GM19463 (cell line): ENCODE measurements around the gene VSTM4.

Experiments
- ATAC-seq: cut with Tn5 transposase; IDR thresholded peaks from one replicate; pipeline ENCODE4 v1.9.1; 2021; ENCODE audit warnings: mild to moderate bottlenecking, moderate library complexity; ENCODE audit not compliant: unreplicated experiment

Gene VSTM4

GRCh38 chr10:49115015-49115795, at the start of gene VSTM4:
VSTM4 (minus strand) TSS chr10:49115522; CDS start chr10:49115485, 37 bp downstream.
- peak; percentile 69 for ATAC-seq

DNA sequence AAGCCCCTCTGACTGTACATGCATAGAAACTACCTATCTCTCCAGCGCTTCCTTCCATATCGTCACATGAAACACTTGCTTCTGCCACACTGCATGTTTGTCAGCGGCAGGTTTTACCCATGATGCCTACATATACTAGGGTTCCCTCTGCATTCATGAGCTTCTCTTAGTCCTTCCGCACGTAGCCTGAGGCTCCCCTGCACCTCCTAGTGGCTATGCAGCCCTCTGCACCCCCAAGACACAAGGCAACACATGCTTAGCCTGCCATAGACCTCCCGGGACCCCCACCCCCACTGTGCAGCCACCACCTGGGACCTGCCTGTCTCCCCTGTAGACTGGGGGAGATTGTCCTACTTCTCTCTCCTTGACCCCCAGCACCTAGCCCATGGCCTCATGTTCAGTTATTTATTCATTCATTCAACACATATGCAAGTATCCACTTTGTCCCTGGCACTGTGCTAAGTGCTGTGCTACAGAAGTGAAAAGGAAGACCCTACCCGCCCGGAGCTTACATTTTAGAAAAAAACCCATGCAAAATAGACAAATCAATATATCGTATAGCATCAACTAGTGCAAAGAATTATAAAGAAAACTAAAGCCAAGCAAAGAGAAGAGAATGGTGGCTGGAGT, 49.4 kb upstream of the VSTM4 start:
- ATAC-seq = peak; percentile 82

- ATAC-seq = no peak
Measured at GRCh38 chr10:49163741-49164140, 48.4 kb upstream of the VSTM4 start.

GRCh38 chr10:49162761-49163310, 47.5 kb upstream of the VSTM4 start:
- no peak for ATAC-seq

GRCh38 chr10:49162063-49162462, 46.7 kb upstream of the VSTM4 start:
- no peak for ATAC-seq

DNA sequence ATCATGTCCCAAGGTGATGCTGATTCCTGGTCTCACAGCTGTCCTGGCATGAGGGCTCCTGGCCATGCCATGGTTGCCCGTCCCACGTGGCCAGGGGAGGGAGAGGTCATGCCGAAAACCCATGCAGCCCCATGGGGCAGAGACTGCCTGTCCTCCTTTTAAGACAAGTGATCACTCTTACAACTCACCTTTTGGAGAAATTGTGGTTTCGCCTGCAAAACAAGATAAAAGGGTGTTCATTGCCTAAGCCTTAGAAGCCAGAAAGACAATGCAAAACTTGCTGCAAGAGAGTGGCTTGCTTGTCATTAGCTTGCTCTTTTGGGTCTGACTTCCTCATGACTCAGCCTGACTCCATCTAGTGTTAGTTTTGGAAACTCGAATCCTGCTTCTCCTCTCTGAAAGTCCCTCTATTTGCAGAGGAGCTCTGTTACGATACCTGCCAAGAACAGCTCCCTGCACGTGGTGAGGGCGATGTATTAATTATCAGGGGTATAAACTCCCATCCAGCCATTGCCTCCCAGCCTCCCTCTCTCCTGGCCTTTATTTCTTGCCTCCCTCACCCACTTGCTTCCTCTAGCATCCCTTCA, 46.2 kb upstream of the VSTM4 start:
- no peak for ATAC-seq

DNA sequence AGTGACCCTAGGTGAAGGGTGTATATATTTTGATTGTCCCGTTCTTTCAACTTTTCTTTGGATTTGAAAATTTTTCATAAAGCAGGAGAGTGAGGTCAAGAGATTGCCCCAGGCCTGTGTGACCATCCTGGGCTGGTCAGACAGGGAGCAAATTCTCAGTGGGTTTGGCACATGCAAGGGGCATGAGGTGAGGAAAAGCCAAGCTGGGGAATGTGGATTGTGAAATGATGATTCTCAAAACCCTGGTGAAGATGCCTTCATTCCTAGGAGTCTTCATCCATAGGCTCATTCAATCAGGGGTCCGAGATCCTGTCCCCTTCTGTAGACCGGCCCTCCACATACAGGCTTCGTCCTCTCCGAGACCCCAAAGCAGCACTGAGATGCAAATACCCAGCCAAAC, 45.5 kb upstream of the VSTM4 start:
- no peak for ATAC-seq

DNA sequence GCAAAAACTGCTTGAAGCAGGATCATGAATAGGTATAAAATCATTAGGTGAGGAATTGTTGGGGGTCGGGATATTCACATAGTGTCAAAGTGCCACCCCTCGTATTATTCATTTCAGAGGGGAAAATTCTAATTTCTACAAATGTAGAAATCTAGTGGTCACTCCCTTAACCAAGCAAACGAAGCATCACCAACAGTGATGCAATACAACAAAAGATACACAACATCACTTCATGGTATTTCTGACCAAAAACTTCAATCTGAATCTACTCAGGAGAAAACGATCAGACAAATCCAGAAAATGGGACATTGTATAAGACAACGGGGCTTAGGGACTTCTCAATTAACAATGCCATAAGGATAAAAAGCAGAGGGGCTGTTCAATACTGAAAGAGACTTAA, 44.8 kb upstream of the VSTM4 start:
- ATAC-seq = no peak

DNA sequence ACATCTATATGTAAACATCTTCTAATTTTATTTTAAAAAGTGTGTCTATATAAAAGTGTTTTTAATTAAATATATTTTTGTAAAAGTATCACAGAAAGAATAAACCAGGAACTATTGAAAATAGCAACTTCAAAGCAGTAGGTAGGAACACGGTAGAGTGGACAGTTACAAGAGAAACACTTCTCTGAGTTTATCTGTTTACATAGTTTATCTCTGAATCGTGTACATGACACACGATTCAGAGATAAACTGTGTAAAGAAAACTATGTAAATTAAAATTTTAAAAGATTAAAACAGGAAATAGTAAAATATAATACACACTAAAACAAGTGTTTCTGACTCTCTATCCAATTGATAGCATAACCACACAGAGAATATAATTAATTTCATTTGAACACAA, 43.6 kb upstream of the VSTM4 start:
- no peak for ATAC-seq

DNA sequence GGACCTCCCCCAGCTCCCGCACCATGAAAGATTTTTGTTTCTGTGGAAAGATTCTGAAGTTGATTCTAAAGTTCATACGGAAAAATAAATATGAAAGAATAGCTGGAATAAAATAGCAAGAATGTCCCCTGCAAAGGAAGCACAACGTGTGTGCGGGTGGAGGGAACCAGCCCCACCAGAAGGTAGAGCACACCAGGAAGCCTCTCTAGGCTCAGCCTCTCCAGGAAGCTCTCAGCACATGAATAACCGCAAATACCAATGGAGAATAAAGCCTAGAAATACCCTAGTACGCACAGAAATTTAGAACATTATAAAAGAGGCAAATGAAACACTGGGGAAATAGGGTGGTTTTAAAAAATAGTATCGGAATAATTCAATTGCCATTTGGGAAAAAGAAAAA, 43.1 kb upstream of the VSTM4 start:
- no peak for ATAC-seq

DNA sequence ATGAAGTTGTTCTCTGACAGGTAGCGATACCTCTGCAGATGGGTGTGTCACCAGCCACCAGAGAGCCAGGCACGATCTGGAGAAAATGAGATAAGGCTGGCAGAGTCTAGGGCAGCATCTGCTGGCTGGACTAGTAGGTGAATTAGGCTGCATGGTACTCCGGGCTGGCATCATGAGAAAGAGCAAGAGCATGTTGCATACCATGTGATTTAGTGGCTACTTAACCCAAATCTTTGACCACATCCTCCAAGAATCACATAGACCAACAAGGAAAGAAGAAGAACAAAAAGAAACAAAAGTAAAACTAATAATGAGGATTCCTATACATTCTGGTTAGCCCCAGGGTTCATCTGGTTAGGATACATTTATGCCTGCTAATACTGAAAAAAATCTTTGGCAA, 41.9 kb upstream of the VSTM4 start:
- no peak for ATAC-seq

DNA sequence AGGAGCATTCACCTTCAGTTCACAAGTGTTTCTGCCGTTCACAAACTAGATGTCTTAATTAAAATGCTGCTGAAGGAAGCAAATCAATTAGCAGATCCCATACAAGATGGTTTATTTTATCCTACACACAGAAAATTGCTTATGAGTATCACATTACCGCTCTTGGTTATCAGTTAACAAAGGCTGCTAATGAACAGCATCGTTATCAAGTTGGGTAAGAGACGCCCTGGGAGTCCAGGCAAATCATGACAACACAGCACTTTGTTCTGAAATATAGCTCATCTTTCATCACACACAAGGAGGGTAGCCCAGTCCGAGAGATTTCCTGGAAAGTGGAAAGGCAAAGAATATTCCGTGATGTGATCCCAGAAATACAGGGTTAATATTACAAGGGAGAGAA, 39.3 kb upstream of the VSTM4 start:
- no peak for ATAC-seq

DNA sequence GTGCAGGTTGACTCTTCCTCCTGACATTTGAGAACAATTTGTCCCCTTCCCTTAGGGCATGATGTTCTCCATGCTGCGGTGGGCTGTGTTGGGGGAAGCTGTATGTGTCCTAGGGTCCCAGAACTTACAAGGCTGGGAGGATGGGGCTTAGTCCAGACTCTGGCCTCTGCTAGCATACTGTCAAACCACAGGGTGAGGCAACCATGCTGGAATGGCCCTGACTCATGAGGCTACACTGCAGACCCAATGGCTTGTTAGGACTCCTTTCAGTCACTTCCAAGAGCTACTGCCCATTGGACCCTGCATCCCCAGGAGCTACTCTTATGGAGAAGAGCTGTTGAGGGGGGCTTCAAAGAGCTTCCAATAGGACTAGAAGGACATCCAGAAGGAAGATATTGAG, 38.6 kb upstream of the VSTM4 start:
- no peak for ATAC-seq

GRCh38 chr10:49153115-49153514, 37.8 kb upstream of the VSTM4 start:
- ATAC-seq = no peak

GRCh38 chr10:49152663-49153062, 37.3 kb upstream of the VSTM4 start:
- no peak for ATAC-seq

GRCh38 chr10:49152037-49152436, 36.7 kb upstream of the VSTM4 start:
- ATAC-seq = no peak

DNA sequence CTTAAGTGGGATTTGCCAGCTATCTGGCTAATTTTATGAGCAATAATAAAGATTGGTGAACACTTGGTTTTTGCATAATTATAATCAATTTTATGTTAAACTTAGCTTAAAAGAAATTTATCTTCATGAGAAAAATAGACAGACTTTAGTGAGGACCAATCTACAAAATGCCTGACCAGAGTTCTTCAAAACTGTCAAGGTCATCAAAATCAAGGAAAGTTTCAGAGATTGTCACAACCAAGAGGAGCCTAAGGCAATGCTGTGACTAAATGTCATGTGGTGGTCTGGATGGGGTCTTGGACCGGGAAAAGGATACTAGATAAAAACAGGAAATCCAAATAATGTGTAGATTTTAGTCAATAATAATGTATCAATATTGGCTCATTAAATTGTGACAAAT, 36.2 kb upstream of the VSTM4 start:
- no peak for ATAC-seq

DNA sequence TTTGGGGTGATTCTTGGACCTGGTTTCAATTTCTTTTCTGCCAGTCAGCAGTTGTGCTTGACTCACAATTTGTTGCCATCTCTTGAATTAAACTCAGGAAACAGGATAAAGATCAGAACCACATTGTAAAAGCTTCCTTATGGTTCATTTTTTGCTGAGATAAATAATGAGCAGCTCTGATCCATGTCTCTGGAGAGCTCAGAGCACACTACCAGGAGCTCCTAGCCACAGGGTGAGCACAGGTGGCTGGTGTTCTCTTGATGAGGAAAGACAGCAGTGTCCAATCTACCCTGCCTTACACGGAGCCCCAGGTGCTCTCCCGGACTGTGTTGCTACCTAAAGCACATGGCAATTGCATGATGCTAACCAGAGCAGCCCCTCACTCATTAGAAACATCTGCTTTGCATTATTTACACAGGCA, 35.7 kb upstream of the VSTM4 start:
- no peak for ATAC-seq

- ATAC-seq = no peak
Measured at GRCh38 chr10:49150426-49150825, 35.1 kb upstream of the VSTM4 start.

DNA sequence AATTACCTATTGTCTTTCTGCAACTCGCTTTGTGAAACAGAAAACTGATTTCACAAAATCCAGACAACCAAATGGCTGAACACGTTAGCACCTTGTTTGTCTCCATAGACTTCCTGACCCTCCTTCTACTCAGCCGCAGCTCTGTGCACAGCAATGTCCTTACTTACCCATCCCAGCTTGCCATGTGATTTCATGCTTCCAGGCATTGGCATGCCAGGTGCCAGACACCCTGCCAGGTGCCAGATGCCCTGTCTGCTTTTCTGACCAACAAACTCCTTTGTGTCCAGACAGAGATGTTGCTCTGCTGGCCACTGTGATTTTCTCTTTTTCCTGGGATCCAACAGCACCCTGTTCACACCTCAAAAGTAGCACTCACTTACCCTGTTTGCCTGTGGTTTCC, 34.6 kb upstream of the VSTM4 start:
- ATAC-seq = no peak

GRCh38 chr10:49144058-49144720, 28.9 kb upstream of the VSTM4 start:
- ATAC-seq = no peak
